Measurements from ENCODE around the gene SHH. TPM values are rescaled to one million over a fixed set of nuclear protein-coding genes. Genes with fewer than 3 reads are reported as not detected.

SHH gene
- total and polyA plus RNA-seq, 2 experiments from 2014 or later = not detected

DNA sequence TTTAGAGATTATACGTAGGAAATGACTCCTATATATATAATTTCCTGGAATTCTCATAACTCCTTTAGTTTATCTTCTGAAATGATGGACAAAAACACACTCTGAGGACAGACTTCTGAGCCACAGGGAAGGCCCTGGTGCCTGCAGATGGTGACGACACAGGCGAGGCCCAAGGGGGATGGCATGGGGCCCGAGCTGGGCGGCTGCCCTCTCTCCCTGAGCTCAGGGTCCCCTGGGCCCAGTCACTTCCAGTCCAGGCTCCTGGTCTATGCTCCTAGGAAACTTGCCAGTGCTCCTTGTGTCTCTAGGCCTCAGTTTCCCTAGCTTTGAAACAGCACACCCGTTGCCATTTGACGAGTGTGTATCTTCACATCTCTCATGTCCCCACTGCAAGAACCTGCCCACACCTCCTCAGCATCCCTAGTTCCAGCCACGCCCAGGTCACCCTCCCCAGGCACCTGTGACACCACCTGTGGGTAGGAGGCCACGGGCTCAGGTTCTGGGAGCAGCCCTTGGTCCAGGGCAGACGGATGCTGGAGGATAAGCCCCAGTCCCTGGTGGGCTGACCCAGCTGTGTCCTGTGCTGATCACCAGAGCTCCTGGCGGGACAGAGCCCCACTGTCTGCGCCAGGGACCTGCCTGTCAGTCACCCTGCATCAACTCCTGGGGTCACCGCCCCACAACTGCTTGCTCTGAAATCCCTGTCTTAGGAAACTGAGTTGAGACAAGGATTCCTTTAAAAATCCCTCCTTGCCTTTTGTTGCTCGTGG, 23.4 kb upstream of the SHH start (continued):
- TF ChIP-seq, protein P1, sequence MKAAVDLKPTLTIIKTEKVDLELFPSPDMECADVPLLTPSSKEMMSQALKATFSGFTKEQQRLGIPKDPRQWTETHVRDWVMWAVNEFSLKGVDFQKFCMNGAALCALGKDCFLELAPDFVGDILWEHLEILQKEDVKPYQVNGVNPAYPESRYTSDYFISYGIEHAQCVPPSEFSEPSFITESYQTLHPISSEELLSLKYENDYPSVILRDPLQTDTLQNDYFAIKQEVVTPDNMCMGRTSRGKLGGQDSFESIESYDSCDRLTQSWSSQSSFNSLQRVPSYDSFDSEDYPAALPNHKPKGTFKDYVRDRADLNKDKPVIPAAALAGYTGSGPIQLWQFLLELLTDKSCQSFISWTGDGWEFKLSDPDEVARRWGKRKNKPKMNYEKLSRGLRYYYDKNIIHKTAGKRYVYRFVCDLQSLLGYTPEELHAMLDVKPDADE (IDR thresholded peaks at IDR 0.05) = no peak
- TF ChIP-seq EZH2 (IDR thresholded peaks at IDR 0.05; ENCODE audit: low read depth, unreplicated experiment) (no peak), POLR2AphosphoS5 (IDR thresholded peaks at IDR 0.05; ENCODE audit: low read depth) (no peak), ZNF331 (CRISPR knock-in tag; IDR thresholded peaks at IDR 0.05; ENCODE audit: low read depth) (no peak), NANOG (IDR thresholded peaks at IDR 0.05; ENCODE audit: borderline replicate concordance) (no peak), STAT1 (IDR thresholded peaks at IDR 0.05; ENCODE audit: unreplicated experiment) (no peak), CREB1 (CRISPR knock-in tag; IDR thresholded peaks at IDR 0.05; ENCODE audit: low read depth) (no peak)
- TF ChIP-seq, protein P2, sequence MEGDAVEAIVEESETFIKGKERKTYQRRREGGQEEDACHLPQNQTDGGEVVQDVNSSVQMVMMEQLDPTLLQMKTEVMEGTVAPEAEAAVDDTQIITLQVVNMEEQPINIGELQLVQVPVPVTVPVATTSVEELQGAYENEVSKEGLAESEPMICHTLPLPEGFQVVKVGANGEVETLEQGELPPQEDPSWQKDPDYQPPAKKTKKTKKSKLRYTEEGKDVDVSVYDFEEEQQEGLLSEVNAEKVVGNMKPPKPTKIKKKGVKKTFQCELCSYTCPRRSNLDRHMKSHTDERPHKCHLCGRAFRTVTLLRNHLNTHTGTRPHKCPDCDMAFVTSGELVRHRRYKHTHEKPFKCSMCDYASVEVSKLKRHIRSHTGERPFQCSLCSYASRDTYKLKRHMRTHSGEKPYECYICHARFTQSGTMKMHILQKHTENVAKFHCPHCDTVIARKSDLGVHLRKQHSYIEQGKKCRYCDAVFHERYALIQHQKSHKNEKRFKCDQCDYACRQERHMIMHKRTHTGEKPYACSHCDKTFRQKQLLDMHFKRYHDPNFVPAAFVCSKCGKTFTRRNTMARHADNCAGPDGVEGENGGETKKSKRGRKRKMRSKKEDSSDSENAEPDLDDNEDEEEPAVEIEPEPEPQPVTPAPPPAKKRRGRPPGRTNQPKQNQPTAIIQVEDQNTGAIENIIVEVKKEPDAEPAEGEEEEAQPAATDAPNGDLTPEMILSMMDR (conservative IDR thresholded peaks at IDR 0.05; ENCODE audit: low read depth in 2 of 2) = no peak
- TF ChIP-seq, protein P3, sequence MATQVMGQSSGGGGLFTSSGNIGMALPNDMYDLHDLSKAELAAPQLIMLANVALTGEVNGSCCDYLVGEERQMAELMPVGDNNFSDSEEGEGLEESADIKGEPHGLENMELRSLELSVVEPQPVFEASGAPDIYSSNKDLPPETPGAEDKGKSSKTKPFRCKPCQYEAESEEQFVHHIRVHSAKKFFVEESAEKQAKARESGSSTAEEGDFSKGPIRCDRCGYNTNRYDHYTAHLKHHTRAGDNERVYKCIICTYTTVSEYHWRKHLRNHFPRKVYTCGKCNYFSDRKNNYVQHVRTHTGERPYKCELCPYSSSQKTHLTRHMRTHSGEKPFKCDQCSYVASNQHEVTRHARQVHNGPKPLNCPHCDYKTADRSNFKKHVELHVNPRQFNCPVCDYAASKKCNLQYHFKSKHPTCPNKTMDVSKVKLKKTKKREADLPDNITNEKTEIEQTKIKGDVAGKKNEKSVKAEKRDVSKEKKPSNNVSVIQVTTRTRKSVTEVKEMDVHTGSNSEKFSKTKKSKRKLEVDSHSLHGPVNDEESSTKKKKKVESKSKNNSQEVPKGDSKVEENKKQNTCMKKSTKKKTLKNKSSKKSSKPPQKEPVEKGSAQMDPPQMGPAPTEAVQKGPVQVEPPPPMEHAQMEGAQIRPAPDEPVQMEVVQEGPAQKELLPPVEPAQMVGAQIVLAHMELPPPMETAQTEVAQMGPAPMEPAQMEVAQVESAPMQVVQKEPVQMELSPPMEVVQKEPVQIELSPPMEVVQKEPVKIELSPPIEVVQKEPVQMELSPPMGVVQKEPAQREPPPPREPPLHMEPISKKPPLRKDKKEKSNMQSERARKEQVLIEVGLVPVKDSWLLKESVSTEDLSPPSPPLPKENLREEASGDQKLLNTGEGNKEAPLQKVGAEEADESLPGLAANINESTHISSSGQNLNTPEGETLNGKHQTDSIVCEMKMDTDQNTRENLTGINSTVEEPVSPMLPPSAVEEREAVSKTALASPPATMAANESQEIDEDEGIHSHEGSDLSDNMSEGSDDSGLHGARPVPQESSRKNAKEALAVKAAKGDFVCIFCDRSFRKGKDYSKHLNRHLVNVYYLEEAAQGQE (IDR thresholded peaks at IDR 0.05; ENCODE audit: unreplicated experiment) = no peak

DNA sequence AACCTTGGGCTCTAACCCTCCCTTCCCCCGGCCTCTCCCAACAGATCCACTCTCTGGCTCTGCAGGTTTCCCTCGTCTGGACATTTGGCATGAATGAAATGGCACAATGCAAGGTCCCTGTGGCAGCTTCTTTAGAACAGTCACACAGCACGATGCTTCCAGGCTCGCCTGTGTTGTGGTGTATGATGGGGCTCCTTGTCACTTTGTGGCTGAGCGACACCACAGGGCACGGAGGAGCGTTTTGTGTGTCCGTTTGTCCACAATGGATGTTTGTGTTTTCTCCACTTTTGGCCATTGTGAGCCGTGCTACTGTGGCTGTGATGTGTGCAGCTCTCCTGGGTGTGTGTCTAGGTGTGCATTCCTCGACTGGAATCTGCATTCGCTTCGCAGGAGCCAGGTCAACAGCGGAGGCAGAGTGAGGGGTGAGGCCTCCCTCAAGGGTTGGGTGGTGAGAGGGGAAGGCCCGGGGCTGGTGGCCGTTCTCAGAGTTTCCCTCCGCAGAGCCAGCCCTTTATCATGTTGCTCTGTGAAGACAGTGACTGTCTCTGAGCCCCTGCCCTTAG, 22.3 kb upstream of the SHH start:
- H3F3A ChIP-seq (replicated peaks; ENCODE audit: low read depth) = no peaks in the 10 kb centered on the region
- H3K27me3 ChIP-seq (ENCODE audit: insufficient read depth) = no peaks in the 10 kb centered on the region
- no peak overlapping the region for H3K4me3 Mint-ChIP-seq
- H3K9me3 Mint-ChIP-seq = no peaks in the 10 kb centered on the region
- no peaks in the 10 kb centered on the region for H3K9me2 ChIP-seq (ENCODE audit: insufficient read depth)
- H3K27ac Mint-ChIP-seq = no peak overlapping the region
- H3K79me2 ChIP-seq (replicated peaks; ENCODE audit: insufficient read depth) = no peaks in the 10 kb centered on the region
- H2AFZ ChIP-seq = no peak overlapping the region
- H3K36me3 Mint-ChIP-seq (ENCODE audit: low read depth) = no peaks in the 10 kb centered on the region
- H3K4me1 ChIP-seq (ENCODE audit: insufficient read depth) = no peaks in the 10 kb centered on the region; the same call in 1 of the 2 replicates
- peaks cover 11% of the 10 kb centered on the region for H3K27me3 Mint-ChIP-seq (ENCODE audit: insufficient read depth, low read depth, poor library complexity)
- DNase-seq (ENCODE audit: low spot score) = no peak
- H4K20me1 ChIP-seq (replicated peaks; ENCODE audit: insufficient read depth) = no peaks in the 10 kb centered on the region
- no peak overlapping the region for H3K4me3 ChIP-seq
- ATAC-seq = no peak
- no peaks in the 10 kb centered on the region for H3K36me3 ChIP-seq (ENCODE audit: insufficient read depth)
- peaks cover 16% of the 10 kb centered on the region for H3K4me1 Mint-ChIP-seq
- no peak overlapping the region for H3K4me2 ChIP-seq
- H3K27ac ChIP-seq (ENCODE audit: low read depth) = no peak overlapping the region
- TF ChIP-seq, protein P2 (conservative IDR thresholded peaks at IDR 0.05; ENCODE audit: low read depth in 2 of 2) = no peak

Measured in GM23338 (cell line).